ENCODE results near the gene SLF1. TPM values are rescaled to one million over a fixed set of nuclear protein-coding genes. Genes with fewer than 3 reads are reported as not detected.

SLF1 gene
- polyA plus RNA-seq, 2 of the 4 experiments (the other 2 are of a cell fraction), result 11.4 to 17.1 TPM

GRCh38 chr5:94700592-94700991 lies 82.1 kb downstream of the SLF1 start:
- H3K9me3 ChIP-seq, result no peaks in the 10 kb centered on the region
- no peak overlapping the region for H3K27ac ChIP-seq
- no peak overlapping the region for H3K4me2 ChIP-seq
- FAIRE-seq, result no peak
- WGBS (ENCODE audit: missing lambda C conversion rate), result 91% methylated on average over 1 of the region's 1 CpG
- CTCF ChIA-PET, result interaction anchor here (1.2 kb wide), 1 partner anchor 38 kb away, joined by 3 read pairs; no protein-coding TSS in a partner anchor
- POLR2A ChIA-PET, result no interaction called here
- peaks cover 17% of the 10 kb centered on the region; the same call in 1 of the 3 replicates for H3K4me1 ChIP-seq
- no peak overlapping the region for H3K4me3 ChIP-seq
- TF ChIP-seq RARB (CRISPR knock-in tag; IDR thresholded peaks at IDR 0.05) (no peak), HEYL (CRISPR knock-in tag; IDR thresholded peaks at IDR 0.05) (no peak)
- no peak for ATAC-seq
- no peak for DNase-seq (ENCODE audit: low read depth in 1 of 2, low spot score in 1 of 2)

DNA sequence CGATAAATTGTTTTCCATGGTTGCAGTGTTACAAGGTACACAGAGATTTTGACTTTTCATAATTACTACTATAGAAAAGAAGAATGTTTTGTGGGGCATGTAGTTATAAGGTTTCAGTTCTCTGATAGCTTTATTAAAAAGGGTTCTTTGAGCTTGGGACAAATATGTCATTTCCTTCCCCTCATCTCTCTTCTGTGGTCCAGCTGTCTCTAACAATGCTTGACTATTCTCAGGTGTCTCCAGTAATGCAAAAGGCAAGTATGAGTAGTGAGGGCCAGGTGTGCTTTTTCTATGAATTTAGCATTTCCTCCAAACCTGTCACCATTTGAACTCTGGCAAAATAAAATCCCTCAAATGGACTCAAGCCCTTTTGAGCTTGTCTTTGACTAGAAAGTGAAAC lies 84.3 kb downstream of the SLF1 start:
- FAIRE-seq (no peak), ATAC-seq (no peak), DNase-seq (ENCODE audit: low read depth in 1 of 2, low spot score in 1 of 2) (no peak)
- peaks cover 19% of the 10 kb centered on the region; the same call in 1 of the 3 replicates for H3K4me1 ChIP-seq
- no peaks in the 10 kb centered on the region for H3K9me3 ChIP-seq
- ChIA-PET POLR2A (no interaction called here), CTCF (interaction anchor here (0.6 to 1.5 kb wide), 3 partner anchors 10 to 1068 kb away, joined by 3 to 4 read pairs (median 4); no protein-coding TSS in a partner anchor)
- WGBS (ENCODE audit: missing lambda C conversion rate), result 98% methylated on average over 1 of the region's 1 CpG
- TF ChIP-seq BHLHE40 (IDR thresholded peaks at IDR 0.05; ENCODE audit: low read depth, low read length), result no peak
- TF ChIP-seq, protein P1, sequence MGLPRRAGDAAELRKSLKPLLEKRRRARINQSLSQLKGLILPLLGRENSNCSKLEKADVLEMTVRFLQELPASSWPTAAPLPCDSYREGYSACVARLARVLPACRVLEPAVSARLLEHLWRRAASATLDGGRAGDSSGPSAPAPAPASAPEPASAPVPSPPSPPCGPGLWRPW (IDR thresholded peaks at IDR 0.05), result no peak
- no peak for TF ChIP-seq MAZ (IDR thresholded peaks at IDR 0.05; ENCODE audit: borderline replicate concordance, low read depth, low read length)
- TF ChIP-seq, protein P2, sequence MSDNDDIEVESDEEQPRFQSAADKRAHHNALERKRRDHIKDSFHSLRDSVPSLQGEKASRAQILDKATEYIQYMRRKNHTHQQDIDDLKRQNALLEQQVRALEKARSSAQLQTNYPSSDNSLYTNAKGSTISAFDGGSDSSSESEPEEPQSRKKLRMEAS (IDR thresholded peaks at IDR 0.05), result no peak
- no peak for TF ChIP-seq ELK1 (IDR thresholded peaks at IDR 0.05; ENCODE audit: low read depth, low read length)
- TF ChIP-seq EHMT2 (IDR thresholded peaks at IDR 0.05; ENCODE audit: low read depth), result no peak
- TF ChIP-seq EP300 (IDR thresholded peaks at IDR 0.05), result no peak
- TF ChIP-seq TP53 (CRISPR knock-in tag; IDR thresholded peaks at IDR 0.05), result no peak
- no peak for TF ChIP-seq HOXB5 (CRISPR knock-in tag; IDR thresholded peaks at IDR 0.05)
- TF ChIP-seq HOXA7 (CRISPR knock-in tag; IDR thresholded peaks at IDR 0.05), result no peak
- TF ChIP-seq CEBPB (IDR thresholded peaks at IDR 0.05), result no peak
- no peak for TF ChIP-seq HEYL (CRISPR knock-in tag; IDR thresholded peaks at IDR 0.05)
- TF ChIP-seq FOSL2 (IDR thresholded peaks at IDR 0.05), result no peak
- TF ChIP-seq FOSL2 (CRISPR knock-in tag; IDR thresholded peaks at IDR 0.05), result no peak
- TF ChIP-seq RAD21 (conservative IDR thresholded peaks at IDR 0.05 in 1 of 2, IDR thresholded peaks at IDR 0.05 in 1 of 2), result no peak
- TF ChIP-seq, protein P3, sequence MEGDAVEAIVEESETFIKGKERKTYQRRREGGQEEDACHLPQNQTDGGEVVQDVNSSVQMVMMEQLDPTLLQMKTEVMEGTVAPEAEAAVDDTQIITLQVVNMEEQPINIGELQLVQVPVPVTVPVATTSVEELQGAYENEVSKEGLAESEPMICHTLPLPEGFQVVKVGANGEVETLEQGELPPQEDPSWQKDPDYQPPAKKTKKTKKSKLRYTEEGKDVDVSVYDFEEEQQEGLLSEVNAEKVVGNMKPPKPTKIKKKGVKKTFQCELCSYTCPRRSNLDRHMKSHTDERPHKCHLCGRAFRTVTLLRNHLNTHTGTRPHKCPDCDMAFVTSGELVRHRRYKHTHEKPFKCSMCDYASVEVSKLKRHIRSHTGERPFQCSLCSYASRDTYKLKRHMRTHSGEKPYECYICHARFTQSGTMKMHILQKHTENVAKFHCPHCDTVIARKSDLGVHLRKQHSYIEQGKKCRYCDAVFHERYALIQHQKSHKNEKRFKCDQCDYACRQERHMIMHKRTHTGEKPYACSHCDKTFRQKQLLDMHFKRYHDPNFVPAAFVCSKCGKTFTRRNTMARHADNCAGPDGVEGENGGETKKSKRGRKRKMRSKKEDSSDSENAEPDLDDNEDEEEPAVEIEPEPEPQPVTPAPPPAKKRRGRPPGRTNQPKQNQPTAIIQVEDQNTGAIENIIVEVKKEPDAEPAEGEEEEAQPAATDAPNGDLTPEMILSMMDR (IDR thresholded peaks at IDR 0.05), result no peak
- no peak for TF ChIP-seq ZFP36 (IDR thresholded peaks at IDR 0.05; ENCODE audit: borderline replicate concordance, partially characterized antibody)
- H3K4me2 ChIP-seq, result no peak overlapping the region
- no peak overlapping the region for H3K4me3 ChIP-seq
- H3K27ac ChIP-seq, result no peak overlapping the region

DNA sequence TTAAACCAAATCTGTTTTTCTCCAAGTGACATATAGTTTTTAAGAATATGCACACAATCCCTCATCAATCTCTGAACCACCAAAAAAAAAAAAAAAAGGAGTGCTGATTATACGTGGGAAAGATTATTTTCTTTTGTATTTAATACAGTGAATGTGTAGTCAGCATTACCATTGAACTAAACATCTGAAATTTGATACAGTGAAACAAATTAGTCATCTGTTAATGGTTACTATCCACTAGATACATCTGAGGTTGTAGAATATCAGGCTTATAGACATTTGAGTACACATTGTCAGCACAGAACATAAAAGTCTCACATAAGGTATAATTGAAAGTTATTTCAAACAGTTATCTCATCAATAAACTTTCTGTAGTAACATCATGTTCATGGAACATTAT lies 87.0 kb downstream of the SLF1 start:
- TF ChIP-seq RAD21 (conservative IDR thresholded peaks at IDR 0.05 in 1 of 2, IDR thresholded peaks at IDR 0.05 in 1 of 2), result no peak
- TF ChIP-seq ESRRA (IDR thresholded peaks at IDR 0.05; ENCODE audit: borderline replicate concordance, low read length), result no peak
- TF ChIP-seq FOXS1 (CRISPR knock-in tag; IDR thresholded peaks at IDR 0.05), result no peak
- WGBS (ENCODE audit: missing lambda C conversion rate), result 18% methylated on average over 1 of the region's 1 CpG
- DNase-seq (ENCODE audit: low read depth in 1 of 2, low spot score in 1 of 2) (no peak), FAIRE-seq (no peak), ATAC-seq (no peak)
- CTCF ChIA-PET, result no interaction called here
- POLR2A ChIA-PET, result no interaction called here
- peak overlapping the region; percentile 1; the same call in 1 of the 3 replicates for H3K4me2 ChIP-seq
- H3K4me1 ChIP-seq, result peaks cover 12% of the 10 kb centered on the region; the same call in 1 of the 3 replicates
- H3K27ac ChIP-seq, result no peak overlapping the region
- H3K9me3 ChIP-seq, result no peaks in the 10 kb centered on the region
- no peak overlapping the region for H3K4me3 ChIP-seq
